PFSK-1 (cell line): ENCODE measurements around the gene DHX16.

ENCODE experiments used
- TAF1 ChIP-seq: IDR thresholded peaks from 2 replicates; pipeline ENCODE4 v1.6.1; 2012; ENCODE audit warnings: low read length, control low read depth, borderline replicate concordance; ENCODE audit not compliant: insufficient read depth
- TF ChIP-seq, protein P1 (sequence below), 2 experiments: IDR thresholded peaks; 2 replicates each; pipeline versions ENCODE4 v1.6.1 to v1.8.0; 2011 to 2012; ENCODE audit warnings: low read depth in 2 of 2, low read length in 2 of 2, control low read depth in 1 of 2, inconsistent platforms in 1 of 2, mild to moderate bottlenecking in 1 of 2, moderate library complexity in 1 of 2; ENCODE audit not compliant: insufficient read depth in 1 of 2

- TF ChIP-seq, protein P1, sequence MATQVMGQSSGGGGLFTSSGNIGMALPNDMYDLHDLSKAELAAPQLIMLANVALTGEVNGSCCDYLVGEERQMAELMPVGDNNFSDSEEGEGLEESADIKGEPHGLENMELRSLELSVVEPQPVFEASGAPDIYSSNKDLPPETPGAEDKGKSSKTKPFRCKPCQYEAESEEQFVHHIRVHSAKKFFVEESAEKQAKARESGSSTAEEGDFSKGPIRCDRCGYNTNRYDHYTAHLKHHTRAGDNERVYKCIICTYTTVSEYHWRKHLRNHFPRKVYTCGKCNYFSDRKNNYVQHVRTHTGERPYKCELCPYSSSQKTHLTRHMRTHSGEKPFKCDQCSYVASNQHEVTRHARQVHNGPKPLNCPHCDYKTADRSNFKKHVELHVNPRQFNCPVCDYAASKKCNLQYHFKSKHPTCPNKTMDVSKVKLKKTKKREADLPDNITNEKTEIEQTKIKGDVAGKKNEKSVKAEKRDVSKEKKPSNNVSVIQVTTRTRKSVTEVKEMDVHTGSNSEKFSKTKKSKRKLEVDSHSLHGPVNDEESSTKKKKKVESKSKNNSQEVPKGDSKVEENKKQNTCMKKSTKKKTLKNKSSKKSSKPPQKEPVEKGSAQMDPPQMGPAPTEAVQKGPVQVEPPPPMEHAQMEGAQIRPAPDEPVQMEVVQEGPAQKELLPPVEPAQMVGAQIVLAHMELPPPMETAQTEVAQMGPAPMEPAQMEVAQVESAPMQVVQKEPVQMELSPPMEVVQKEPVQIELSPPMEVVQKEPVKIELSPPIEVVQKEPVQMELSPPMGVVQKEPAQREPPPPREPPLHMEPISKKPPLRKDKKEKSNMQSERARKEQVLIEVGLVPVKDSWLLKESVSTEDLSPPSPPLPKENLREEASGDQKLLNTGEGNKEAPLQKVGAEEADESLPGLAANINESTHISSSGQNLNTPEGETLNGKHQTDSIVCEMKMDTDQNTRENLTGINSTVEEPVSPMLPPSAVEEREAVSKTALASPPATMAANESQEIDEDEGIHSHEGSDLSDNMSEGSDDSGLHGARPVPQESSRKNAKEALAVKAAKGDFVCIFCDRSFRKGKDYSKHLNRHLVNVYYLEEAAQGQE (IDR thresholded peaks at IDR 0.05; ENCODE audit: insufficient read depth in 1 of 2, low read depth in 2 of 2, low read length in 2 of 2), result no peak
- no peak for TF ChIP-seq TAF1
Observed at GRCh38 chr6:30676660-30677285, 4.0 kb upstream of the DHX16 start.
